Breast epithelium (tissue), 3 donors: ENCODE measurements around the gene PRR7.

Experiments
- POLR2A ChIP-seq: fragments of 450-650 bp; IDR thresholded peaks from one replicate; pipeline ENCODE4 v1.6.1; 2016; ENCODE audit warnings: antibody characterized with exemption, mild to moderate bottlenecking, moderate library complexity
- TF ChIP-seq, protein P1 (sequence below), 3 donors: fragments of 450-650 bp; IDR thresholded peaks; one replicate each; pipeline ENCODE4 v1.5.1; 2016 to 2017; ENCODE audit warnings: antibody characterized with exemption in 3 of 3, mild to moderate bottlenecking in 3 of 3, moderate library complexity in 3 of 3

DNA sequence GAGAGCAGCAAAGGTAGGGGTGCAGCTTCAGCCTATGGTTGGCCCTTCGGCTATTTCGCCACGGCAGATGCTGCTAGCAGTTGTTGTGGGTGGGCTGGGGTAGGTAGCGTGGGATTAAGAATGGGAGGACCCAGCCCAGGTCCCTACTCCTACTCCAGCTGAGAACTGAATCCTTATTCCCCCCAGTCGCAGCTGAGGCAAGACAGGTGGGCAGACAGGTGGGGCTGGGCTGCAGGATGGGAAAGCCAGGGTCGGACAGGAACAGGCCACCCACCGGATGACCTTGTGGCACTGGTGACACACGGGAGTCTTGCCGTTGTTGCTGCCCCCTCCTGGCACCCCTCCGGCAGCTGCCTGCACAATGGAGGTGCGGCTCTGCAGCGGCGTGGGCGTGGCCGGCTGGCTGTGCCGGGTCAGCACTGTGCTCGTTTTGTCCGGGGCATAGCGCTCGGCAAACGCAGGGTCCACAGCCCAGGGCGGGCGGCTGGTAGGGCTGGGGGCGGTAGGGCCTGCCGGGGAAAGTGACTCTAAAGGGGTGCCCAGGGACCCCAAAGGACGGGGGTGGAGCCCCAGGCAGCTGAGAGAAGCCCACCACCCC, 42.6 kb downstream of the PRR7 start:
- TF ChIP-seq, protein P1, sequence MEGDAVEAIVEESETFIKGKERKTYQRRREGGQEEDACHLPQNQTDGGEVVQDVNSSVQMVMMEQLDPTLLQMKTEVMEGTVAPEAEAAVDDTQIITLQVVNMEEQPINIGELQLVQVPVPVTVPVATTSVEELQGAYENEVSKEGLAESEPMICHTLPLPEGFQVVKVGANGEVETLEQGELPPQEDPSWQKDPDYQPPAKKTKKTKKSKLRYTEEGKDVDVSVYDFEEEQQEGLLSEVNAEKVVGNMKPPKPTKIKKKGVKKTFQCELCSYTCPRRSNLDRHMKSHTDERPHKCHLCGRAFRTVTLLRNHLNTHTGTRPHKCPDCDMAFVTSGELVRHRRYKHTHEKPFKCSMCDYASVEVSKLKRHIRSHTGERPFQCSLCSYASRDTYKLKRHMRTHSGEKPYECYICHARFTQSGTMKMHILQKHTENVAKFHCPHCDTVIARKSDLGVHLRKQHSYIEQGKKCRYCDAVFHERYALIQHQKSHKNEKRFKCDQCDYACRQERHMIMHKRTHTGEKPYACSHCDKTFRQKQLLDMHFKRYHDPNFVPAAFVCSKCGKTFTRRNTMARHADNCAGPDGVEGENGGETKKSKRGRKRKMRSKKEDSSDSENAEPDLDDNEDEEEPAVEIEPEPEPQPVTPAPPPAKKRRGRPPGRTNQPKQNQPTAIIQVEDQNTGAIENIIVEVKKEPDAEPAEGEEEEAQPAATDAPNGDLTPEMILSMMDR (IDR thresholded peaks at IDR 0.05) = no peak
- no peak for TF ChIP-seq POLR2A
